DMS153 (cell line): Measurements from ENCODE around the gene KBTBD12.

Source experiments
- DNase-seq: peaks from one replicate; lab custom pipeline; 2025; lab: John Stamatoyannopoulos, UW

Gene KBTBD12

GRCh38 chr3:128014548-128014947 lies 99.5 kb downstream of the KBTBD12 start:
- DNase-seq = no peak

- DNase-seq = no peak
These were observed 101.5 kb downstream of the KBTBD12 start for GRCh38 chr3:128016502-128016901.

- no peak for DNase-seq
These were observed 106.8 kb downstream of the KBTBD12 start for GRCh38 chr3:128021768-128022372.

GRCh38 chr3:128033102-128033501 lies 118.1 kb downstream of the KBTBD12 start:
- DNase-seq = no peak

- DNase-seq = peak; percentile 35
These were observed 121.1 kb downstream of the KBTBD12 start for GRCh38 chr3:128036119-128036518.
